IPS DF 6.9 (cell line): ENCODE results near the gene LILRA6.
"Not testable (repeated sequence)": the region's sequence is repeated elsewhere in the genome, so short reads cannot be mapped to it uniquely, and the experiment has no call there.

Experiments used
- DNase-seq: peaks from one replicate; pipeline ENCODE4 v3.0.0-alpha.2; 2013; ENCODE audit warnings: low read depth, low spot score
- H3K27ac ChIP-seq: one replicate; pipeline ENCODE4 v1.5.1; 2013; ENCODE audit warnings: low read length, control low read depth
- H3K27me3 ChIP-seq: 2 replicates; pipeline ENCODE4 v1.6.1; 2013; ENCODE audit warnings: mild to moderate bottlenecking, low read length; ENCODE audit not compliant: control insufficient read depth, insufficient read depth
- H3K36me3 ChIP-seq: 2 replicates; pipeline ENCODE4 v1.6.1; 2013; ENCODE audit warnings: low read length; ENCODE audit not compliant: control insufficient read depth, insufficient read depth
- H3K4me1 ChIP-seq: 2 replicates; pipeline ENCODE4 v1.6.1; 2013; ENCODE audit warnings: low read length; ENCODE audit not compliant: control insufficient read depth, insufficient read depth
- H3K4me3 ChIP-seq: 2 replicates; pipeline ENCODE4 v1.5.1; 2013; ENCODE audit warnings: mild to moderate bottlenecking, low read length
- H3K9me3 ChIP-seq: 2 replicates; pipeline ENCODE4 v1.6.1; 2013; ENCODE audit warnings: low read length, inconsistent platforms; ENCODE audit not compliant: control insufficient read depth, insufficient read depth
- WGBS: extraction: QIAGEN DNeasy Blood & Tissue Kit; methylation state at CpG from one replicate; pipeline ENCODE4 v1.1.7; 2013; ENCODE audit warnings: mixed read lengths, missing lambda C conversion rate; ENCODE audit not compliant: insufficient read length, insufficient coverage; 5-methylcytosine and 5-hydroxymethylcytosine counted together

The LILRA6 gene

GRCh38 chr19:54252243-54252642, 9.7 kb upstream of the LILRA6 start:
- Histone ChIP-seq H3K4me3 (no peak overlapping the region), H3K36me3 (no peaks in the 10 kb centered on the region), H3K27ac (no peak overlapping the region), H3K4me1 (no peaks in the 10 kb centered on the region), H3K9me3 (no peaks in the 10 kb centered on the region), H3K27me3 (no peaks in the 10 kb centered on the region)
- DNase-seq = no peak
- no CpG with 5 or more reads among the region's 9 CpGs for WGBS

- Histone ChIP-seq H3K27ac (no peak overlapping the region), H3K4me3 (no peak overlapping the region), H3K9me3 (no peaks in the 10 kb centered on the region), H3K4me1 (no peaks in the 10 kb centered on the region), H3K27me3 (no peaks in the 10 kb centered on the region), H3K36me3 (no peaks in the 10 kb centered on the region)
- no peak for DNase-seq
- WGBS = no CpG with 5 or more reads among the region's 8 CpGs
Observed at GRCh38 chr19:54248016-54248601, 5.5 kb upstream of the LILRA6 start.

- H3K9me3 ChIP-seq = no peaks in the 10 kb centered on the region
- H3K4me1 ChIP-seq = no peaks in the 10 kb centered on the region
- no peak overlapping the region for H3K27ac ChIP-seq
- WGBS = no CpG with 5 or more reads among the region's 20 CpGs
- no peaks in the 10 kb centered on the region for H3K36me3 ChIP-seq
- no peak for DNase-seq
- no peaks in the 10 kb centered on the region for H3K27me3 ChIP-seq
- no peak overlapping the region for H3K4me3 ChIP-seq
Observed at GRCh38 chr19:54247106-54247930, 4.7 kb upstream of the LILRA6 start.

- no CpG with 5 or more reads among the region's 3 CpGs for WGBS
- Histone ChIP-seq H3K9me3 (no peaks in the 10 kb centered on the region), H3K4me3 (no peak overlapping the region), H3K36me3 (no peaks in the 10 kb centered on the region), H3K27ac (no peak overlapping the region), H3K27me3 (no peaks in the 10 kb centered on the region), H3K4me1 (no peaks in the 10 kb centered on the region)
- DNase-seq = no peak
Observed at GRCh38 chr19:54245936-54246335, 3.3 kb upstream of the LILRA6 start.

- not testable (repeated sequence) for H3K4me1 ChIP-seq, H3K27me3 ChIP-seq, H3K27ac ChIP-seq, H3K4me3 ChIP-seq, DNase-seq, H3K9me3 ChIP-seq, H3K36me3 ChIP-seq
- no CpG with 5 or more reads among the region's 8 CpGs for WGBS
Observed at GRCh38 chr19:54243809-54244208, 1.2 kb upstream of the LILRA6 start.

- H3K4me1 ChIP-seq, H3K27ac ChIP-seq: not testable (repeated sequence)
- WGBS = no CpG with 5 or more reads among the region's 4 CpGs
Observed at GRCh38 chr19:54242234-54242633, 356 bp downstream of the LILRA6 start.

GRCh38 chr19:54240372-54241336, 1.9 kb downstream of the LILRA6 start:
- H3K4me3 ChIP-seq, H3K4me1 ChIP-seq, H3K36me3 ChIP-seq, DNase-seq, H3K27ac ChIP-seq, H3K27me3 ChIP-seq, H3K9me3 ChIP-seq: not testable (repeated sequence)
- no CpG with 5 or more reads among the region's 22 CpGs for WGBS

More at GRCh38 chr19:54242234-54242633, 356 bp downstream of the LILRA6 start:
- not testable (repeated sequence) for H3K27me3 ChIP-seq, H3K9me3 ChIP-seq, DNase-seq, H3K36me3 ChIP-seq, H3K4me3 ChIP-seq

DNA sequence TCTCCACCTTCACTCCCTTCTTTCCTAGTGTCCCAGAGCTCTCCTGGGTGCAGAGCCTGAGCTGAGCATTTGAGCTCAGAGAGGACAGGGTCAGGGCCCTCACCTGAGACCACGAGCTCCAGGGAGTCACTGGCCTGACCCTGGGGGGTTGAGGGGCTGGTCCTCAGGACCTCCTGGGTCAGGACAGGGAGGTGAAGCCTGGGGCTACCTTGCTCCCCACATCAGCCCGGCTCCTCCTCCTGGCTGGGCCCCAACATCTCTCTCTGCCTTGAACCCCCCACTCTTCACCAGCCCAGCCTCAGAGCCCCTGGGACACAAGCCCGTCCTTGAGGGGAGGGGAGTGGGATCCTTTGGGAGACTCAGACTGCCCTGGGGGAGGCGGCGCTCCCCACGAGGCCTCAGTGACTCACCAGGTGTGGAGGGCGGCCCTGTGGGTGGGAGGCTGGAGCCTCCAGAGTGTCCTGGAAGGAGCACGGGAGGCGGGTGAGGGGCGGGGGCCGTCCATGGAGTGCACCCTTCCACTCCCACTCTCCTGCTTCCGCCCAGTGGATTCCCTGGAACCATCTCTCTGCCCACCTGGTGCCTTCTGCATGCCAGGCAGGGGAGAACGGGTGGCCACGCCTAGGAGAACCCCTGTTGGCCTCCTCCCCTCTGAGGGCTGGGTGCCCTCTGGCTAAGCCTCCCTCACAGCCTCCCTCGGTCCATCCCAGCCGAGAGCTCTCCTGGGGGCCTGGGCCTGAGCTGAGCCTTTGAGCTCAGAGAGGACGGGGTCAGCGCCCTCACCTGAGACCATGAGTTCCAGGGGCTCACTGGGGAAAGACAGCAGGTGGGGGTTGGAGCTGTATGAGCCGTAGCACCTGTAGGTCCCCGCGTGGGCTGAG, 2.9 kb downstream of the LILRA6 start:
- WGBS = no CpG with 5 or more reads among the region's 21 CpGs

DNA sequence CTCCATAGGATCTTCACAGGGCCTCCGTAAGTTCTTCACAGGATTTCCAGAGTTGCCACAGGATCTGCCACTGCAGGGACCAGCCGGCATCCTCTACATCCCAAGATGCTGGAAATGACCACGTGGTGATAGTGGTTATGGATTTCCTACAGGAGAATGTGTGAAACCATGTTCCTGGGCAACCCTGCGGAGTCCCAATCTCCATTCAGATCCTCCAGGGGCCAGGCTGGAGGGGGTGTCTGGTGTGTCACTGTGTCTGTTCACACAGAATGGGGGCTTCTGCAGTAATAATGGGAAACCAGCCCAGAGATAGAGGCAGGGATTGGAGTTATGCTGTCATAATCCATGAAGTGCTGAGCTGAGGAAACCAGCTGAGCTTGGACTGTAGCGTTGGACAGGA, 8.6 kb downstream of the LILRA6 start:
- WGBS = no CpG with 5 or more reads among the region's 5 CpGs
- no peak for DNase-seq
- H3K36me3 ChIP-seq = no peaks in the 10 kb centered on the region
- no peaks in the 10 kb centered on the region for H3K4me1 ChIP-seq
- H3K9me3 ChIP-seq = 0 out of 2 replicates have a peak, but pooled peaks cover 1% of the 10 kb centered on the region
- H3K4me3 ChIP-seq = no peak overlapping the region
- H3K27me3 ChIP-seq = 0 out of 2 replicates have a peak, but pooled peaks cover 1% of the 10 kb centered on the region
- H3K27ac ChIP-seq = no peak overlapping the region

More for the DNA sequence above, 2.9 kb downstream of the LILRA6 start:
- not testable (repeated sequence) for H3K27ac ChIP-seq, H3K9me3 ChIP-seq, H3K36me3 ChIP-seq, H3K4me3 ChIP-seq, DNase-seq, H3K27me3 ChIP-seq, H3K4me1 ChIP-seq
